Activated naive CD4-positive, alpha-beta T cell treated with anti-CD3 and anti-CD28 coated beads, Interleukin-2, amount 50 U/mL, for 24 hours (primary cell): ENCODE measurements around the gene SORCS2.

ENCODE experiments used
- H3K27ac Mint-ChIP-seq: one replicate; pipeline ENCODE4 v1.8.0; 2021; ENCODE audit warnings: mild to moderate bottlenecking, mixed read lengths
- H3K27me3 Mint-ChIP-seq: one replicate; pipeline ENCODE4 v1.8.0; 2021; ENCODE audit warnings: mixed read lengths
- H3K36me3 Mint-ChIP-seq: one replicate; pipeline ENCODE4 v1.8.0; 2021; ENCODE audit warnings: mixed read lengths
- H3K4me1 Mint-ChIP-seq: one replicate; pipeline ENCODE4 v1.8.0; 2021; ENCODE audit warnings: mixed read lengths
- H3K4me3 Mint-ChIP-seq: one replicate; pipeline ENCODE4 v1.8.0; 2021; ENCODE audit warnings: mild to moderate bottlenecking, mixed read lengths
- H3K9me3 Mint-ChIP-seq: one replicate; pipeline ENCODE4 v1.8.0; 2021; ENCODE audit warnings: mixed read lengths

The SORCS2 gene

DNA sequence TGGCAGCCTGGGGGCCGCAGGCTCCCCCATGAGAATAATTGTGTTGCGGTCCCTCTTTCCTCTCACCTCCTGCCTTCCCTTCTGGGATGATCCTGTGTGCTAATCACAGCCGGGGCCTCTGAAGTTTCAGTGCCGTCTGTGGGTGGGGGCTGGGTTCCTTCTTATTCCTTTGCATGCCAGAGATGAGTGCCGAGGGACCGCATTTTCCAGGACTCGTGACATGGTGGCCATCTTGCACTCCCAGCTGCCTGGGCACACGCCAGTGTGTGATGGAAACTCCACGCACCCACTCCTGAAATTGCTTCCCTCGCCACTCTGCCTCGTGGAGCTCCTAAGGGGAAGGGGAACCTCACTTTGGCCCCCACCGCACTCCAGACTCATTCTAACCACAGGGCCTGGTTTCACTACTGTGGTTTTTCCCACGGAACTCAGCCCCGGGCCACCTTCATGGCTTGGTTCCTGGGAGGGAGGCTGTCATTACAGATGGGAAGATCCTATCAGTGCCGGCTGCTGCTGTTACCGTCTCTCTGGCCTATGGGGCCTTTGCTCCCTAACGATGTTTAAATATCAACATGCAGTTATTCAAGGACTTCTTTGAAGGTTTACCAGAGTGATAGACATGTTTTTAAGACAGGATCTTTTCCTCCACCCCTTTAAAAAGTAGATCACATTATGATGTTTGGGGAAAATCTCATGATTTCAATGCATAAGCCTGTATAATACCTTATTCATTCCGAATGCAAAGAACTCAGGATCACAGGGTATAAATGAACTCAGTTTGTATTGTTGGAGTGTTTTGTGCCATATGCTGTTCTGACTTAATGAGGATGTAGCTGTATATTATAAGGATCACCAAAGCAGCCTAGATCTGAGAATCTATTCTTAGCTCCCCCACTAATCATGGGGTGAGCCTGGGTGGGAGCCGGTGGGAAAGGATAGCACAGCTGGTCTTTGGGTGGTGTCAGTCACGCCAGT, 89.6 kb downstream of the SORCS2 start:
- no peak overlapping the region for H3K4me3 Mint-ChIP-seq
- H3K36me3 Mint-ChIP-seq, result no peaks in the 10 kb centered on the region
- no peaks in the 10 kb centered on the region for H3K4me1 Mint-ChIP-seq
- H3K27me3 Mint-ChIP-seq, result peaks cover 5% of the 10 kb centered on the region
- no peak overlapping the region for H3K27ac Mint-ChIP-seq
- no peaks in the 10 kb centered on the region for H3K9me3 Mint-ChIP-seq

DNA sequence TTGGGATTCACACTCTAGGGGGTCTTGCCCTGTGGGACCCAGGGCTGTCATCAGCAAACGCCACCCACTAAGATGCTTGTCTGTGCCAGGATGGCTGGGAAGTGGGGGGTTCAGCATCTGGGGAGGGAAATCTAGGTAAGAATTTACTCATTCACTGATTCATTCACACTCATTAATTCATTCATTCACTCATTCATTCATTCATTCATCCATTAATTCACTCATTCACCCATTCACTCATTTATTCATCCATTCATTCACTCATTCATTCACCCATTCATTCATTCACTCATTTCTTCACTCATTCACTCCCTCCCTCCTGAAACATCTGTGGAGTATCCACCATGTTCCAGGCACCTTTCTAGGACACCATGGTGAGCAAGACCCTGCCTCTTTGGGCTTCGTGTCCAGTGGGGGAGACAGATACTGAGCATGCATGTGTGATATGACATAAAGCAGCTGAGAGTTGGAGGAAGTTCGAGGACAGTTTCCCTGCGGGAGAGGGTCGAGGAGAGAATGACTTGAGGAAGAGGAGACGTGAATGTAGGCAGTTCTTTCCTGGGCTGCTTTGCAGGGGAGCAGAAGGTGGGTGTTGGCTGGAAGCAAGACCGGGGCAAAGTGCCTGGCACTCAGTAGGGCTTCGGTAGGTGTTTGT, 90.6 kb downstream of the SORCS2 start:
- no peaks in the 10 kb centered on the region for H3K9me3 Mint-ChIP-seq
- H3K27me3 Mint-ChIP-seq, result peaks cover 5% of the 10 kb centered on the region
- H3K4me3 Mint-ChIP-seq, result no peak overlapping the region
- H3K27ac Mint-ChIP-seq, result peak overlapping the region; percentile 12
- no peaks in the 10 kb centered on the region for H3K4me1 Mint-ChIP-seq
- H3K36me3 Mint-ChIP-seq, result no peaks in the 10 kb centered on the region

DNA sequence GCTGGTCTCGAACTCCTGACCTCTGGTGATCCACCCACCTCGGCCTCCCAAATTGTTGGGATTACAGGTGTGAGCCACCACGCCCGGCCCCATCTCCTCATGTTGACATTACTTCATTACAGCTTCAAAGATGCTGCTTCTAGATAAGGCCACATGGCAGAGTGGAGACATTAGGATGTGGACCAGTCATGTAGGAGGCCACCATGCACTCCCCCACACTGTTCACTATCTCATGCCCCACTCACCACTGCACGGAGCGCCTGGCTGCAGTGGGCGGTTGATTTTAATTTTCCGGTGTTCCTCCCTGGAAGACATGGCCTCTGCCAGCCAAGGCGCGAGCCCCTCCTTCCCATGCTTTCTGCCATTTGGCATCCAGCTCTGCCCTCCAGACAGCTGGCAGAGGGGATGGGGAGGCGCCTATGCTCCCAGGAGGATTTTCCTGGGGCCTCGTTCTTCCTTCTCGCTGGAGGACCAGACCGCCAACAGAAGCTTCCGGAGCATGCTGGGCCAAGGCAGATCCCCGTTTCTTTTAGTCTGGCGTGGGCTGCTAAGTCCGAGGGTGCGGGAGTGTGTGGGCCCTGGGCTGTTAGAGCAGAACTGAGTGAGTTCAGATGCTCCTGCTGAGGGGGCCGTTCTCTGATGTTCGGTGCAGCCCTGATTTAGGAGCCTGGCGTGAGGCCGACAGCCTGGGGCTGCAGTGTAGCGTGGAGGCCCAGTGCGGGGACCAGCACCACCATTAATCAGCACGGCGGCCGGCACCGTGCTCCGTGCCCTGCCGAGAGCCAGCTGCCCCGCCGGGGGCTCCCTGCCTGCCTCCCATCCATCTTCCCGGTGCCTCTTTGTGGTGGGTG, 93.1 kb downstream of the SORCS2 start:
- H3K9me3 Mint-ChIP-seq, result no peaks in the 10 kb centered on the region
- peaks cover 8% of the 10 kb centered on the region for H3K27me3 Mint-ChIP-seq
- no peak overlapping the region for H3K27ac Mint-ChIP-seq
- no peak overlapping the region for H3K4me3 Mint-ChIP-seq
- H3K36me3 Mint-ChIP-seq, result no peaks in the 10 kb centered on the region
- H3K4me1 Mint-ChIP-seq, result no peaks in the 10 kb centered on the region

DNA sequence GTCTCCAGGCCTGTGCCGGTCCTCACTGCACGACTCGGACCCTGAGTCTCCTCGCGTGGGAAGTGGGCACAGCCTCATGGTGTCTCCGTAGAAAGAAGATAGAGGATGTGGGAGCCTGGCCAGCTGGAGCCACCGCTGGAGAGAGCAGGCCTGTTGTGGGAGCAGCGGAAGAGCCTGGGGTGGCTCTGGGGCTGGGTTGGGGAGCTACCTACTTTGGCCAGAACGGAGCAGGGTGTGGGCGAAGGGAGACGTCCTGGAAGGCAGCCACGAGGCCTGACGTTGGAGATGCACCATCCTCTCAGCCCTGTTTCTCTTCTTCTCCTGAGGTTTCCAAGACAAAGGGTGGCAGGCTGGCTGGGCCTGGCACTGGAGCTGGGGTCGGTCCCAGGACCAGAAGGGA, 93.8 kb downstream of the SORCS2 start:
- Mint-ChIP-seq H3K4me3 (no peak overlapping the region), H3K27ac (no peak overlapping the region), H3K36me3 (no peaks in the 10 kb centered on the region), H3K9me3 (no peaks in the 10 kb centered on the region), H3K27me3 (peaks cover 8% of the 10 kb centered on the region), H3K4me1 (no peaks in the 10 kb centered on the region)

DNA sequence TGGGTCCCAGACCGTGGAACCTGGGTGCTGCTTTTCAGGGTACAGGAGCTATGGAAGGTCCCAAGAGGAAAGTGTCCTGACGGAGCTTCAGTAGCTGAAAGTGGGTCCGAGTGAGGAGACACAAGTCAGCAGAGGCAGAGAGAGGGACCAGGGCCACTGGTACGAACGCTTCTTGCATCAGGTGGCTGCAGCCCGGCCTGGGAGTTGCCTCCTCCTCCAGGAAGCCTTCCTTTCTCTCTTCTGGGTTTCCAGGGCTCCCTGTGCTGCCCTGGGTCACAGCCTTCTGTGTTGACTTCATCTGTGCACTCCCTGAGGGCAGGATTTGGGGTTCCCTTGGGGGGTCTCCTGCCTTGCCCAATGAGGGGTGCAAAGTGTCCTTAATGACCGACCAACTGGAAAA, 94.5 kb downstream of the SORCS2 start:
- Mint-ChIP-seq H3K4me1 (no peaks in the 10 kb centered on the region), H3K27ac (no peak overlapping the region), H3K9me3 (no peaks in the 10 kb centered on the region), H3K27me3 (peaks cover 8% of the 10 kb centered on the region), H3K36me3 (no peaks in the 10 kb centered on the region), H3K4me3 (no peak overlapping the region)

DNA sequence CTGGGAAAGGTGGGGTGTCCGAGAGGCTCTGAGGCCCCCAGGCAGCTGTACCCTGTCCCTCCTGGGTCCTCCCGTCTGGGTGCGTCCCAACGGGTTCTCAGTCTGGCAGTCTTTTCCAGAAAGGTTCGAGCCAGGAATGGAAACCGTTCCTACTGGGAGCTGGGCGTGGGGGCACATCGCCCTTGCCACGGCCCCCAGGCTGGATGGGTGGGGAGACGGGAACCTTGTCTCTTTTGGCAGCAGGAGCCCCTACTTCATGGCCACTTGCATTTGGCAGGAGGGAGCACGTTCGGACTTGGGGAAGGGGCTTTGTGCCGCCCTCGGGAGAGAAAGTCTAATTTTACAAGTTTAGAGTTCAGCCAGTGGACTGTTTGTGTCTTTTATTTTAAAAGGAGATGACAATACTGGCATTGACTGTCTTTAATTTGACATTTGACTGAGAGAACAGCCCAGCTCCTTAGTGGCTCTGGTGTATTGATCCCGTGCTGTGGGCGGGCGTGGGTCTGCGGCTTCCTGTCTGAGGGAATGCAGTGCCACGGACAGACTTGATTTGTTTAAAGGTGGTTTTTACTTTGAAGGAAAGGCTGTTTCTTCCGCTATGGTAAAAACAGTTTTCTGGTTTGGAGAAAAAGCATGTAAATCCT, 95.1 kb downstream of the SORCS2 start:
- no peaks in the 10 kb centered on the region for H3K9me3 Mint-ChIP-seq
- H3K4me3 Mint-ChIP-seq, result no peak overlapping the region
- no peaks in the 10 kb centered on the region for H3K4me1 Mint-ChIP-seq
- H3K27ac Mint-ChIP-seq, result no peak overlapping the region
- no peaks in the 10 kb centered on the region for H3K36me3 Mint-ChIP-seq
- H3K27me3 Mint-ChIP-seq, result peaks cover 8% of the 10 kb centered on the region

DNA sequence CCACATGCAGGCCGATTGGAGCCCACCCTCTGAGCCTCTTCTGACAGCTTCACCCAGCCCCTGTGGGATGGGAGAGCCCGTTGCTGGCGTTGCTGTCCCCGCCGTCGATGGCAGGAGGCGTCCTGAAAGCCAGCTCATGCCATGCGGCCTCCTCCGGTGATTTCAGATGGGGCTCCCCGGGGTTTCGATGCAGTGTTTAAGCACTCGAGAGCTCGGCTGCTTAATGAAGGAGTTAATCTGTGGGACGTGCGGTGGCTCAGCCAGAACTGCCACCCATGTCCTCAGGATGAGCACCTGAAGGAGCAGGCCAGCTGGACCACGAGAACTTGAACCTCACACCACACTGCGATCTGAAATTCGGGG, 95.6 kb downstream of the SORCS2 start:
- Mint-ChIP-seq H3K9me3 (no peaks in the 10 kb centered on the region), H3K27me3 (peaks cover 8% of the 10 kb centered on the region), H3K36me3 (no peaks in the 10 kb centered on the region), H3K4me1 (no peaks in the 10 kb centered on the region), H3K4me3 (no peak overlapping the region), H3K27ac (no peak overlapping the region)

DNA sequence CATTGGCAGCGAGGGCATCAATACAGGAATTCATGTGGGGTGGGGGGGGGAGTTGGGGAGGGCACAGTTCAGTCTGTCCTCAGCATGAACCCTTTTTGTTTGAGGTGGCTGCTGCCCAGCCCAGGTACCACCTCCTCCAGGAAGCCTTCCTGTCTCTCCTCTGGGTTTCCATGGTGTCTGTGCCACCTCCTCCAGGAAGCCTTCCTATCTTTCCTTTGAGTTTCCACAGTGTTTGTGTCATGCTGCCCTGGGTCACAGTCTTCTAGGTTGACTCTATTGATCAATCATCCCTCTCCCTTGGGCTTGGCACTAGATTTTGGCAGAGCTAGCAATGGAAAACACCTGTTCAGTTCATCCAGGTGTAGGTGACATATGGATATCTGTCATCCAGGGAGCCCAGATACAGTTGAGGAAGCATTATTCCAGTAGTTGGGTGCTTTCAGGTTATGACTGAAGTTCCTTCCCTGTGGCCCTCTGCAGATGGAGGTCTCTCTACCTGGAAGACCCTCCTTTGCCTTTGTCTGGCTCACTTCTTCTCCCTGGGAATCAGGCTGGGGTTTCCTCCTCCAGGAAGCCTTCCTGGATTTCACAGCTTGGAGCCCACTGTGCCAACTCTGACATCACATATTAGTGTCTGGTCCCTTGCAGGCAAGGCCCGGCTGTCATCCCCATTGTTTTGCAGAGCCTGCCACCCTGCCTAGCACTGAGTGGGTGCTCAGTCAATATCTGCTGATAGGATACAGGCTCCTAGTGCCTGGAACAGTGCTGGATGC, 96.6 kb downstream of the SORCS2 start:
- H3K27ac Mint-ChIP-seq, result no peak overlapping the region
- no peak overlapping the region for H3K4me3 Mint-ChIP-seq
- no peaks in the 10 kb centered on the region for H3K36me3 Mint-ChIP-seq
- H3K4me1 Mint-ChIP-seq, result no peaks in the 10 kb centered on the region
- peaks cover 8% of the 10 kb centered on the region for H3K27me3 Mint-ChIP-seq
- H3K9me3 Mint-ChIP-seq, result no peaks in the 10 kb centered on the region

DNA sequence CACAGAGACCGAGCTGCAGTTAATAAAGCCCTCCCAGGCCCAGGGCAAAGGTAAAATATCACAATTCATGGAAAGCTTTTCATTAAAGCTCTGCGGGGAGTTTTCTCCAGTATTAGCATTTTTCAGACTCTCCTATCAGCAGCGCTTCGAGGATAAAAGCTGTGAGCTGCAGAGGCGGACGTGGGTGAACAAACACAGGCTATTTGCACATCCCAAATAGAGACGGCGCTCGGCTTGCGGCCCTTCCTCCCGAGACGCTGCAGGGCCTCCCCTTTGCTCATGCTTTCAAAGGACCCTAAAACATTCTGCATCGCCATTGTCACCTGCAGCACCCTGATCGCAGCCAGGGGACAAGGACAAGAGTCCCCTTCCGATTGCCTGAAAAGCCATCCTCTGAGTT, 97.3 kb downstream of the SORCS2 start:
- Mint-ChIP-seq H3K36me3 (no peaks in the 10 kb centered on the region), H3K9me3 (no peaks in the 10 kb centered on the region), H3K27me3 (peaks cover 8% of the 10 kb centered on the region), H3K27ac (no peak overlapping the region), H3K4me3 (no peak overlapping the region), H3K4me1 (no peaks in the 10 kb centered on the region)

DNA sequence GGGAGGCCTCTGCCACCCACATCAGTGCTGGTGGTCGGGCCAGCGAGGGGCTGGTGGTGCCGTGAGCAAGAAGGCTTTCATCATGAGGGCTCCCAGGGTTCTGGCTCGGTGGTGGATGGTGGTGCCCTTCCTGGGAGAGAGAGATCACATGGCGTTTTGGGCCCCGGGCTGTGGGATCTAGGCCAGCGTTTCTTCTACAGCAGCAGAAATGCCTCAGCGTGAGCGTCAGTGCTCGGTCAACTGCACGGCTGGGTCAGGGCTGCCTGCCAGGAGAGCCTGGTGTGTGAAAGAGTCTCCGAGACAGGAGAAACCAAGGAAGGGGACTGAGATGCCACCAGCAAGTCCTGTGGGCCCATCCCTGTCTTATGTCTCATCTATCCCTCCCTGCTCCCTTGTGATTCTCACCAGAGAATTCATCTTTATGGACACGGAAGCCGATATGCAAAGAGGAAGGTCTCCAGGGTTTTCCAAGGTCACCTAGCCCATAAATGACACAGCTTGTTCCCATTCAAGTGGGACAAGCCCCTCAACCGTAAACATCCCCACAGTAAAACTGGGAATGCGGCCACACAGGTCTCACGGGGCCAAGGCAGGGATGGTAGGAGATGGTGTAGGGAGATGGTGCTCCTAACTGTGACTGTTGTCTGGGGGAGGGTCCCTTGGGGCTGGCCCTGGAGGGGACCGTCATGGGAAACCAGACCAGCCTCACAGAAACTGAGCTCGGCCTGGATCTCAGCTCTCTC, 99.2 kb downstream of the SORCS2 start:
- no peaks in the 10 kb centered on the region for H3K36me3 Mint-ChIP-seq
- no peaks in the 10 kb centered on the region for H3K9me3 Mint-ChIP-seq
- H3K4me1 Mint-ChIP-seq, result no peaks in the 10 kb centered on the region
- H3K27ac Mint-ChIP-seq, result no peak overlapping the region
- no peak overlapping the region for H3K4me3 Mint-ChIP-seq
- H3K27me3 Mint-ChIP-seq, result peaks cover 2% of the 10 kb centered on the region

DNA sequence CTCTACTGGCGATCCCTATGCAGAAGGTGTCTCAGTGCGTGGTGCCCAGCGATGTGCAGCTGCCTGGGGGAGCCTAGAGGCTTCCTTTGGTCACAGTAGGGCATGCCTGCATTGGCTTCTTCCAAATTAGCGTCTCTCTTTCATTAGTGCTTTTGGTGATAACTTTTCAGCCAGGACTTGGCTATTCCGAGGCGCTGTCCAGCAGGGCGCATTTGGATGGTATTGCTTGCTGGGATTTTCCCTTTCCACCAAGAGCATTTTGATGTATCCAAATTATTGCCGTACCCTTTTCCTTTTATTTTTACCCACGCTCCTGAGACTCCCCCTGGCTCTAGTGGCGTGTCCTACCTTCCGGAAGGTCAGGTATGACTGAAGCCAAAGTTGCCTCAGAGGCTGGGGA, 101.4 kb downstream of the SORCS2 start:
- Mint-ChIP-seq H3K4me1 (no peaks in the 10 kb centered on the region), H3K27ac (no peak overlapping the region), H3K27me3 (peaks cover 5% of the 10 kb centered on the region), H3K36me3 (no peaks in the 10 kb centered on the region), H3K4me3 (no peak overlapping the region), H3K9me3 (no peaks in the 10 kb centered on the region)

DNA sequence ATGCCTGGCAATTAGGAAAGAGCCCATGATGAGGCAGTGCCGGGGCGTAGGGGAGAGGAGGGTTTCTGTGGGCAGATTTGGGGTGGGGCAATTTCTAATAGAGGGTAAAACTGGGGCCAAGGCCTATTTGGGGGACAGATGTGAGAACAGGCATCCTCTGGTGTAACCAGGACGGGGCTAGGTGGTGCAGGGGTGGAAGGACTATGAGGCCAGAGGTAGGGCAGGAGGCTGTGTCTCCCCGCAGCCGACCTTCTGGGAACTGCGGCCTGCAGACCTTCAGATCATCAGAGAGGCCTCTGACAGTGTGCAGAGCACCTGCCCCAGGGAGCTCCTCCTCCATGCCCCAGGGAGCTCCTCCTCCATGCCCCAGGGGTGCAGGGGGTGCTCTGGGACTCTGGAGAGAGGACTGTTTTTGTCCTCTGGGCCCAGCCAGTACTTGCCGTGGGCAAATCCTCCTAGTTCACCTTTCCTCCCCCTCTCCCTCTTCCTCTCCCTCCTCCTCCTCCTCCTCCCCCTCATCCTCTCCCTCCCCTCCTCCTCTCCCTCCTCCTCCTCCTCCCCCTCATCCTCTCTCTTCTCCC, 101.9 kb downstream of the SORCS2 start:
- H3K4me1 Mint-ChIP-seq, result no peaks in the 10 kb centered on the region
- no peak overlapping the region for H3K4me3 Mint-ChIP-seq
- no peaks in the 10 kb centered on the region for H3K36me3 Mint-ChIP-seq
- H3K27ac Mint-ChIP-seq, result no peak overlapping the region
- no peaks in the 10 kb centered on the region for H3K9me3 Mint-ChIP-seq
- H3K27me3 Mint-ChIP-seq, result peaks cover 3% of the 10 kb centered on the region

DNA sequence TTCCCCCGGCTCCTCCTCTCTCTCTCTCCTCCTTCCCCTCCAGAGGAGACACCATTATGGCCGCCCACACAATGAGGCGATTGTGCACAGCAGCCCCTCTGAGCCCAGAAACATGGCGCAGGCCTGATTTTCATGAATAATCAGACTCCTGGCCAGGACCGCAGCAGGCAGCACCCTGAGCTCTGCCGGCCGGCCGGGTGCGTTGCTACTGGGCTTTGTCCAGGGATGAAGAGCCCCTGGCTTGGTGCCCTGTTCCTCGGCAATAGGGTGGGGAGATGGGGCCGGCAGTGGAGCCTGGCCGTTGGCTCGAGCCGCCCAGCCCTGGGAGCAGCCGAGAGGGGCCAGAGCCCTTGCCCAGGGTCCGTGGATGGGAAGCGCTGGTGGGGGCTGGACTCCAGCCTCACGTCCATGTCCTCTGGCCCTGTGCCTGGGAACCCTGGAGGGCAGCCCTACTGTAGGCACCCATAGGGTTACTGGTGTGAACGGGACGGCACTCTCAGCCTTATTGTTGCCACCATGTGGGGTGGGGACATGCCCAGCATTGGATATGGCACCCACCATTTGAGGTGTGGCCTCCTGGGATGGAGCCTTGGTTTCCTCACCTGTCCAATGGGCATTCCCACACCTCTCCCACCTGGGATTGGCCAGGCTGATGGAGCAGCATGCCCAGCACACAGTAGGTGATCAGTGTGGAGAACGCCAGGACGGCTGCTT, 103.0 kb downstream of the SORCS2 start:
- H3K4me3 Mint-ChIP-seq, result no peak overlapping the region
- H3K9me3 Mint-ChIP-seq, result no peaks in the 10 kb centered on the region
- no peaks in the 10 kb centered on the region for H3K4me1 Mint-ChIP-seq
- peaks cover 5% of the 10 kb centered on the region for H3K27me3 Mint-ChIP-seq
- no peak overlapping the region for H3K27ac Mint-ChIP-seq
- H3K36me3 Mint-ChIP-seq, result no peaks in the 10 kb centered on the region
